ENCODE results near the gene HMG20A.

- TF ChIP-seq REST (IDR thresholded peaks at IDR 0.05; ENCODE audit: insufficient read depth in 1 of 2, low read depth in 2 of 2, low read length in 2 of 2) (no peak), SIN3A (IDR thresholded peaks at IDR 0.05; ENCODE audit: borderline replicate concordance, insufficient read depth, low read length) (no peak), POLR2AphosphoS5 (IDR thresholded peaks at IDR 0.05; ENCODE audit: low read depth, low read length) (no peak), TAF1 (IDR thresholded peaks at IDR 0.05; ENCODE audit: borderline replicate concordance, insufficient read depth, low read length) (no peak)
These were observed 9.5 kb downstream of the HMG20A start for GRCh38 chr15:77430213-77430612.
